GM21786 (cell line): ENCODE results near the gene CRYGN.

ENCODE experiments used
- ATAC-seq: cut with Tn5 transposase; IDR thresholded peaks from one replicate; pipeline ENCODE4 v1.9.1; 2021; ENCODE audit not compliant: unreplicated experiment

CRYGN gene

DNA sequence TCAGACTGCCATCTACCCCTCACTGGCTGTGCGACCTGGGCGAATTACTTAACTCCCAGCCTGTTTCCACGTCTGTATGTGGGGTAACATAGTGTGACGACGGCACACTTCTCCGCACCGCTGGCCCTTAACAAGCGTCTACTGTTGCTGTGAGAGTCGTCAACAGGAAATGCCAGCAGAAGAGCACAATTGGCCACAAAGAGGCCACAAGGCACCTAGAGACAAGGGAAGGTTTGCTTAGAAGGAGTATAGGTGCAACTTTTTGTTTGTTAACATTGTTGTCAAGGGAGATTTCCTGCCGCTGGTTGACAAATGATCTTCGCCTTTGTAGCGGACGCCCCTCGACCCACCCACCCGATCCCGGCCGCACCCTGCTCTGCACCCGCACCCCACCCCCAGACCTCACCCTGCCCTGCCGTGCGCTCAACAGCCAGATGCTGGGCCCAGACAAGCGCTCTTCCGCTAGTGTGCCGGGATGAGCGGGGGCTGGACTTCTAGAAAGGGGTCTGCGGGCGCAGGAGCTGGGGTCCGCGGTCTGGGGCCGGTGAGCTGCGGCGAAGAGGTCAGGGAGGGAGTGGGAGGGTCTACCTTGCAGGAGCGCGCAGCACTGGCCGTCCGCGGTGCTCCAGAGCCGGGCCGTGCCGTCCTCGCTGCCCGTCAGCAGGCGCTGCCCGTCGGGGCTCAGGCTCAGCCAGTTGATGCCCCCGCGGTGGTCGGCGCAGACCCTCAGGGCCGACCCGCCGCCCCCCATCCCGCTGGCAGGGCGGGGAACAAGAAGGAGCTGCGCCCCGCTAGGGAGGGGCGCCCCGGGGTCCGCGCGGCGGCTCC, 30.9 kb downstream of the CRYGN start:
- ATAC-seq, result peak; percentile 91

DNA sequence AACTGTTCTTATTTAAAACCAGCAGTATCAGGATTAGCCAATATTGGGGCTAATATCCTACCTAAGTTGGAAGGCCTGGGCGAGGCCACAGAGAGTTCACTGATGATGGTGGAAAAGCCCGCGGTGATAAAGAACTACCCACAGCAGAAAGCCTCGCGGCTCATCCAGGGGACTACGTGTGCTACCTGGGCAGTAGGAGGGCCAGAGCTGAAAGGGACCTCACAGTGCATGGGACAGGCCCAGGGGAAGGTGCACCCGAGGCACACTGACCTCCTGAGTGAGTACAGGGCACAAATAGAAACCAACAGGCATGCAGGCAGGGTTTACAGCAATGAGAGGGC, 31.5 kb downstream of the CRYGN start:
- ATAC-seq, result no peak

DNA sequence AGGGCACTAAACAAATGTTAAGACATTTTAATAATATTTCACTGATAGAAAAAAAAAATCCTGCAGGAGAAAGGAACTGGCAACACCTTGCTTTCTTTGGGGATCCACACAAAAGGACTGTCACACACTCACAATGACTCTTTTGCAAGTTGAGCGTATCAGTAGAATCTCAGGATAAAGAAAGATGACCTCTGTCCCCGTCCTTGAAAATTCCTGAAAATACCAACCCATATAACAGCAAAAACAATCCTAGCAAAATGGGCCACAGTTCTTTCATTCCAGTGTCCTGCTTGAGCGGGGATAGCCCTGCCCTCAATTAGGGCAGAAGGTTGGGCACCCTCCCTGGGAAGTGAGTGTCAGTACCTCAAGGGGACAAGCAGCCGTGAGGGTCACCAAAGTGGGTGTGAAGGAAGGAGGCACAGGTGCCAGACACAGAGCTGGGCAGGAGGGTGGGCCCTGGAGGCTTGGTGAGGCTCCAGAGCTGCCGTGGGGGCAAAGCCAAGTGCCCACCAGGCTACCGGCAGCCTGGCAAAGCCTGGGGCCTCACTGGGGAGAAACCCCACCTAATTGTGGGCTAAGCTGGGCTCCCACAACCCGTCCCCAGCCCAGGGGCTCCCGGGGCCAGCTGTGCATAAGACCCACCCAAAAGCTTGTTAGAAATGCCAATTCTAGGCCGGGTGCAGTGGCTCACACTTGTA, 32.9 kb downstream of the CRYGN start:
- ATAC-seq, result no peak

DNA sequence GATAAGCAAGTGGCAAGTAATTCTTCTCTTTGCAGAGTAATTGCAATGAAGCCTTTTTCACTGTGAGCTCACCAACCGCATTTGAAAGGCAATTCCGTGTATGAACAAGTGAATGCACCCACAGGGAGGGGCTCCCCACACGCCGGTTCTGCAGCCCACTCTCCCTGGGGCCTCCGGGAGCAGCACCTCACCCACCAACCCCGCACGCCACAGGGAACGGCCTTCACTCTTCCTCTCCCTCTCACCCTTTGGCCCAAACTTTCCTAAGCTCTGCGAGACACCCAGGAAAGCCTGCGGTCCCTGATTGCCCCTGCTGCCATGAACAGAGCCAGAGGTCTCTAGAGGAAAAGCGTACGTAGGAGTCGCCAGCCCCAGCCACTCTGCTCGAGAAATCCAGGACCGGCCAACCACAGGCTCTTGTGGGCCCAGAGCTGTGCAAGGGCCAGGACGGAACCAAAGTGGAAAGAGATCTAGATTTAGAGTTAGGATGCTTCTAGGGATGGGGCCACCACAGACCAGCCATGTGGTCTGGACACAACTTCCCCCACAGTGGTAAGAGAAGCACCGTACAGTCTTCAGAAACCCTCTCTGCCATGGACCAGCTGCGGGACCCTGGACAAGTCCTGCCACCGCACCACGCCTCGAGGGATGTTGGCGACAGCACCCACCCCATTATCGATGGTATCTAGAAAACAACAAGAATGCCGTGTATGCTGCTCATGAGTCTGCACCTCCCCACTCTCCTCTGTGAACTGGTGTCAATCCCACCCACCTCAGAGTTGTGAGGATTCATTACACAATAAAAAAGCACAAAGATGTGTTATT, 33.7 kb downstream of the CRYGN start:
- no peak for ATAC-seq

DNA sequence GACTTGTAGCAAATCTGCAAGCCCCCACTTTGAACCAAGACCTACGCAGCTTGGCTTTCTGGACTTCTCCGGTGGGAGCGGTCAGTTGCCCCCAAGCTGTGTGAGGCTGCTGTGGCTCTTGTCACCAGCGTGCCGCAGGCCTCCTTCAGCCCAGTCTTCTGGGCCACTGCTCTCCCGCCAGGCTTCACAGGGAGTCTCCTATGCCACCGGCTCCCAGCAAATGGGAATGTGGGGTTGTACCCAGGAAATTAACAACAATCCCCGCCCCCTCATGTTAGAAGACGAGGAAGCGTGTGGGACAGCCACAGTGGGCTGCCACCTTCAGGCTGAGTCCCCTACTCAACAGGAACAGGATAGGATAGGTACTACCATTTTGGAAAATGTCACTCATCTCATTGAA, 34.4 kb downstream of the CRYGN start:
- no peak for ATAC-seq

DNA sequence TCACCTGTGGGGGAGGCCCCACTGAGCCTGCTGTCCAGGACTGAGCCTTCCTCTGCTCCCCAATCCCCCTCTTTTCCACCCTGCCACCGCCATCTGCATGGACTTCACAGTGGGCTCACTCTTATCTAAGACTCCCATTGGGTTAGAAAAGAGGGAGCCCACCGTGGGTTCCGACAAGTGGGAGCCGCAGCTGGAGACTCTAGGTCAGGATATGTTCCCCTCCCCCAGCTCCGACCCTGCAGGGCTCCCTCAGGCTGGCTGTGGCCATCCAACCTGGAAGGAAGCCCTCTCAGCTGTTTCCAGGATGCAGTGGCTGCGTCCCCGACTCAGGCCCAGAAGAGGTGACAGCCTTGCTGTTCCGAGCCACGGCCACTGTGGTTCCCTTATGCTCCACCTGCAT, 34.9 kb downstream of the CRYGN start:
- ATAC-seq, result no peak

DNA sequence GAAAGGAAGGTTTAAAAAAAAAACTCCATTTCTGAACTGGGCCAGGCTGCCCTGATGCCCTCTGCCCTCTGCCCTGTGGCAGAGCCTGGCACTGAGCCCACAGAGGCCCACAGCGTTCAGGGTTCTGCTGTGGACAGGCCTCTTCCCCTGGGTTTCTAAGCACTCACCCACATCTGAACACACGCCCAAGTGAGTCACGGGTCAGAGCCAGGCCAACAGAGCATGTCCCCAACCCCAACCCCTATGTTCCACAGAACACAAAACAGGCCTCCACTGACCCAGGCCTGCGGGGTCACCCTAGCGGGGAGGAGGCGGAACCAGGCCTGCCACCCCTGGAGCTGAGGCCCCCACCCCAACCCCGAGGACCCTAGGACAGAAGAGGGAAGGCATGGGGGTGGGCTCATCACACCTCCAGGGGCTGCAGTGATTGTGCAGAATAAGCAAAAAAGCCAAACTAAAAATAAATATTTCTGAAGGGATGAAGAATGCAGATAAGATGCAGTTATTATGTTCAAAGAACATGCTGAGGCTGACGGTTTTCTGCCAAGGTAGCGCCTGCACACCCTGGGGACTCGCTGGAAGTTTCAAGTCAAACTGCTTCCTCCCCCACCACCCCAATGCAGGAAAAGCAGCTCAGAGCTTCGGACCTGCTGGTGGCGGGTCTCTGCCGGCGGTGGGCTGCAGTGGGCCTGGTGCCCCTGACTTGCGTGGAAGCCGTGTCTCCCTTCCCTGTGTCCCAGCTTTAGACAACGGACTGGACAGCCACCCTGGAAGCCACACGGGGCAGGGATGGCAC, 35.5 kb downstream of the CRYGN start:
- no peak for ATAC-seq

DNA sequence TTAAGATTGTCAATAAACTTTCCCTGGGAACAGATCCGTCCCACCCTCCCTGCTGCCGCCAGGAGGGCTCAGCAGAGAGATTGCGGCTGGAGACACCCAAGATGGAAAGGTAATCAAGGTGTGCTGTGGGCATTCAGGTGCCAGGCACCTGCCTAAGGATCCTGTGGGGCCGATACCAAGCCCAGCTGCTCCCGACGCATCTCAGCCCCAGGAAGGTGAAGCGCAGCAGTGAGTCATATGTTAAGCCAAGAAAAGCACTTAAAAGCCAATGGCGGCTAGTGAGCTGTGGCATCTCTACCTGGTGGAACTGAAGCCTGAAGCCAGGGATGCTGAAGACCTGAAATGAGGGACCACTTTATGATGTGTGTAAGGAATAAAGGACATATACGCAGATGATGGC, 36.2 kb downstream of the CRYGN start:
- ATAC-seq, result no peak

DNA sequence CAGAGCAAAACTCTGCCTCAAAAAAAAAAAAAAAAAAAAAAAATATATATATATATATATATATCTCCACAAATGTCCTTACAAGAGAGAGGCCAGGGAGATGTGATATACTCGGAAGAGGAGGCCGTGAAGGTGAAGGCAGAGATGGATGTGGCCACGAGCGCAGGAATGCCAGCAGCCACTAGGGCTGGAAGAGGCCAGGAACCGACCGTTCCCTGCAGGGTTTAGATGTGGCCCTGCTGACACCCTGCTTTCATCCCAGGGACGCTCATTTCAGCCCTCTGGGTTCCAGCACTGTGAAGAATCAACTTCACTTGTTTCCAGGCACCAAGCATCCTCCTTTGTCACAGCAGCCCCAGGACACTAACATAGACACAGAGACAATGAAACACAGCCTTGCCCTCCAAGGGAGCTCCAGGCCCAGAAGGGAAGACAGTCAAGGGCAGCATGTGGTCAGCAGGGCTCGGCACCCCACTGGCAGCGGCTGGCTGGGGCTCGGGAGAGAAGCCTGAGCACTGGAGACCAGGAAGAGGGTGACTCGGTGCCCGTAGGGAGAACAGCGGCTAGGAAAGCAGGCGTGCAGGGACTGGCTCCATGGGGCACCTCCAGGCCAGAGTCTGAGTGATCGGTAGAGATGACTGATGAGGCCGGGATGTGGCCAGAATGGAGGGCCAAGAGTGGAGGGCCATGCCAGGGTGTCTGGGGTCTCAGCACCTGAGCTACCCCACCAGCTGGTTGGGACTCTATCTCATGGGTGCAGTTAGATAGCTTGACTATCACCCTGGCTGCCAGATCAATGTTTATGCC, 37.7 kb downstream of the CRYGN start:
- ATAC-seq, result no peak

DNA sequence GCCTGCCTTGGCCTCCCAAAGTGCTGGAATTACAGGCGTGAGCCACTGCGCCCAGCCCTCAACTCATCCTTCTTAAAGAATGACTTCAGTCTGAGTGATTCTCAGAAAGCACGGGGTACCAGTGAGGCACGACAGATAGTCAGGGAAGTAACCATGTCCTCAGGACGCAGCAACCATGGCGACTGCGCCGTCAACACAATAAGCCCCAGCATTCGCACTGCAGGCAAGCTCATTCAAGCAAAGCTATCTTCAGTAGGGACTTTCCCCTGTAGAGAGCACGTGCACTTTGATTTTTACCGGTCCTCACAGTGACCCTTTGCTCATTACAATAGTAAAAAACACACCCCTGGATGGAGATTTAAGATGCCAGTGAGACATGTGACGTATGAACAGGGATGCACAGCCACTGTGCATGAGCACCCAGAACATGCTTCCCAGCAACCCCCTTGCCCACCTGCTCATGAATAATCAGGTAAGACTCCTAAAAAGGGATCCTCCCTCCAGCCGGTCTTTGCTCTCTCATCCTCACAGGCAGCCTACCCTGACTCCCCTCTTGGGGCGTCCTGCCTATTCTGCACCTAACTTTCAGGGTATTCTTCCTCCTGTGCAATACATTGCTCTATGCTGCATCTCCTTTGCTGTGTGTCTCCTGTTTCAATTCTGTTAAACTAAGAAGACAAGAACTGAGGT, 39.2 kb downstream of the CRYGN start:
- ATAC-seq, result peak; percentile 74

DNA sequence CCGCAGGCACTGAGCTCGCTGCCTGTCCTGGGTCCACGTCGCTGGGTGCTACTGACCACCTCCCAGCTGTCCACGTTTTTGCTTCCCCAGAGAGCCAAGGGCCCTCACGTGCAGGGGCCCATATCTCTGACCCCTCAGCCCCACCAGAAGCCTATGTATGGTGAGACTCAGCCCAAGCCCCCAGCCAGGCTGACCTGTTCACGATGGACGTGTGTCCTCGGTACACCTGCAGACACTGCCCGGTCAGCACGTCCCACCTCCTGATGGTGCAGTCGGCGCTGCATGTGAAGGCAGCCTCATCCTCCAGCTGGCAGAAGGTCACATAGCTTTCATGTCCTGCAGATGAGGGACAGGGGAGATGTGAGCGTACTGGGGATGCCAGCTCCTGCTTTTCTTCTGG, 40.0 kb downstream of the CRYGN start:
- no peak for ATAC-seq

DNA sequence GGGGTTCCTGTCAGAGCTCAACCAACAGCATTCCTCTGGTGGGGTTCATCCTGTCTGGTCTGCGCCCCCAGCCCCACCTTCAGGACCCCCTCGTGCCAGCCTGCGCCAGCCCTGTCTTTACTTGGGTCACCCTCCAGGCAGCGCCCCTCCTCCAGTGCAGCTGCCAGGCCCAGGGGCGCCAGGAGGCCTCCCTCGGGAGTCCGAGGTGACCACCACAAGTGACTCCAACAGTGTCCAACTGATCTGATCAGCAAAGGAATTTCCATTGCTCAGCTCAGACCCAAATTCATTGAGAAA, 40.7 kb downstream of the CRYGN start:
- ATAC-seq, result no peak

DNA sequence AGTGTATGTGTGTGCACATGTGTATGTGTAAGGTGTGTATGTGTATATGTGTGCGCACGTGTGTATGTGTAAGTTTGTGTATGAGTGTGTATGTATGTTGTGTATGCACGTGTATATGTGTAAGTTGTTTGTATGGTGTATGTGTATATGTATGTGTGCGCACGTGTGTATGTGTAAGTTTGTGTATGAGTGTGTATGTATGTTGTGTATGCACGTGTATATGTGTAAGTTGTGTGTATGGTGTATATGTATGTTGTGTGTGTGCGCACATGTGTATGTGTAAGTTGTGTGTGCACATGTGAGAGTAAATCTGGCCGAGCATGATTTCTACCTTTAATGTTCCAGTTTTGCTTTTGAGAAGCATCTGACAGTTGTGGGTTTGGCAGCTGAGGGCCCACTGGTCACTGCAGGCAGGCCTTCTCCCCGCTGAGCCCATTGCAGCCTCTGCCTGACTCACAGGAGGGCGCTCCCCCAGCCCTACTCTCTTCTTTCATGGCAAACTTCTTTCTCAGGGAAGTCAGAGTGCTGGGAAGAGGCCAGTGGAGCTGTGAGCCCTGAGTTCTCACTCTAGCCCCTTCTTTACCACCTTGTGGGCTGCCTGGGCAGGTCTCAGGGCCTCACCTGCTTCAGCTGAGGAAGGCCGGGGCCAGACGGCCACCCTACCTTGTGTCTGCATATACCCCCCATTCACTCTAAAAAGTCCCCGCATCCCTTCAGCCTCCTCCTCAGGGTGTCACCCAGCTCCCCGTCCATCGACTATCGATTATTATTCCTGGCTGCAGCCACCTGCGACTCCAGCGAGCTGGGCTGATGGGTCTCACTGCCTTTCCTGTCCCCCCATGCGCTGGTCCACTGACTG, 41.3 kb downstream of the CRYGN start:
- no peak for ATAC-seq

DNA sequence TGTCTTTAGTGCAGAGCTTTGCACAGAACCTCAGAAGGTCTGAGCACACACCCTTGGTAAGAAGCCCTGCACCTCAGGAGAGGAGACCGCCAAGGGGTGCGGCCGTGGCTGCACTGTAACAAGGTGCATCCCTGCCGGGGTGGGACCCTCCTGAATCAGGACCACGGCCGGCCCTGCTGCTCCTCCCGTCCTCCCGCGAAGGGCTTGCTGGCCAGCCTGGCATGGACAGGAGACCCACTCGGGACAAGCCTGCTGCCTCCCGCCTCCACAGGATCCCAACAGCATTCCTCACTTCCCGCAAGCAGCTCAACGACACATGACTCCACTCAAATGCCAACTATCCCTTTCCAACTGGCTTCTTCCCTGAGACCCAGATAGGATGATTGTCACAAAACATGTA, 42.9 kb downstream of the CRYGN start:
- ATAC-seq, result no peak

DNA sequence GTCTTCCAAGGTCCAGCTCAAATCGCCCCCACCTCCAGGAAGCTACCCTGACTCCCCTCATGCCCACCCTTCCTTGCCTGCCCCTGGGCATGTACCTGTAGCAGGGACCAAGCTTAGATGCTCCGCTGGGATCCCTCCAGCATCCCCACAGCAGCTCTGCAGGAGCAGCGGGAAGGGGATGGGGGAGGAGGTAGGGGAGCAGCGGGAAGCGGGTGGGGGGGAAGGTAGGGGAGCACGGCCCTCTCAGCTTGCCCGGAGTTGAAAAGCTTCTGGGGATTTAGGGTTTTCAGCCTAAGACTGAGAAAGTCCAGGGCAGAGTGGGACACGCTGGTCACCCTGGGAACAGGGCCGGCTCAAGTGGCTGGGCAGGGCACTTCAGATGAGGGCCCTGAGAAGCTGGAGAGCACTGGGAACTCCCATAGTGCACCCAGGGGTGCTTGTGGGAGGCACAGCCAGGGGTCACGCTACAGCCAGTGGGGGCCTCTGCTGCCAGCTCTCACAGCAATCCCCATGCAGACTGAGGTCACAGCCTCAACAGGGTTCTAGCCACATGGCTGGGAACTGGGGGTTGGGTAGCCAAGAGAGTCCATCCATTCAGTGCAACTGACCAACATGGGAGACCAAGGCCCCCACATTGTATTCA, 43.5 kb downstream of the CRYGN start:
- no peak for ATAC-seq

DNA sequence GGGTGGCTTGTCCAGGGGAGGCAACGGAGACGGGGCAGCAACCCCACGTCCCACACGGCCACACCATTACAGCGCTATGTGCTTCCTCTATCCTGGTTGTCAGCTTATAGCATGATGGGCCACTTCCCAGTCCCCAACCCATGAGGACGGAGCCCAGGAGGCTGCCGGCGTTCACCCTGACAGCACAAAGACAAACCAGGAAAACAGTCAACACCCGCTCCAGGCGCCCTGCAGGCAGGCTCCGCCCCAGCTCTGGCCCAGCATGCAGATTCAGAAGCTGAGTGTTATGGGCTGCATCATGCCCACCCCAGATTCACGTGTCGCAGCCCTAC, 44.9 kb downstream of the CRYGN start:
- no peak for ATAC-seq

DNA sequence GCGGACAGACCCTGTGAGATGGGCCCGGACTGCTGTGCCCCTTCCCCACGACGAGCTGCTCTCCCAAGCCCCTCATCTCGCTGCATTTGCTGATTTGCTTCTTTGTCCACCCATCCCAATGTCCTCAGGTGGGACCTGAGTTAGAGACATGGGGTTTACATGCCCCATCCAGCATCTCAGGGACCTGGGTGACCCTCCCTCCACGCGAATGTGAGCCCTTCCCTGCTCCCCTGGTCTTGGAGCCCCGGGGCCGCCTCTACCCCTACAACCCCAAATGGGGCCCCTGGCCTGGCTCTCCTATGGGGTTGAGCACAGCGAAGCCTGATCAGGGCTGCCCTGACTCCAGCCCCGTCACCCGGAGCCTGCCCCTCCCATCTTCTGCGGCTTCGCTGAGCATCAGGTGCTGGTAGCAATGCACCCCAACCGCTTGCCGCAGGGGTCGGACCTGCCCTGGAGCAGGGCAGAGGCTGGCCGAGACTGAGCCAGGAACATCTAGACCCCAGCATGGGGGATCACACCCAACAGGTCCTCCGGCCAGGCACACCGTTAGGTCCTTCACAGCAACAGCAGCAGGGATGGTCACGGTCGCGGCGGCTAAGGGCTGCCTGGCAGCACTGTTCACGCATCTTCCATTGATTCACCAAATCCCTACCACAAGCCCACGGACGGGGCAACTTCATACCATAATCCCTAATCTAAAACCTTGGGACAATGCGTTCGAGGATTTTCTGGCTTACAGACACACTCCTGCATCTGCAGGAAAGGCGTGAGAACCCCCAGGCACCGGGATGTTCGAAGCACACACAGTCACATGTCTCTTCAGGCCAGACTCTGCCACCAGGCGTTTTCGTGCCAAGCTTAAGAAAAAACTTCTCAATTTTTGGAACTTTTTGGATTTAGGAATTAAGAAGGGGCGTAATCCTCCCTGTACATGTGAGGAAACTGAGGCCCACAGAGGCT, 45.6 kb downstream of the CRYGN start:
- no peak for ATAC-seq
